KG1 (cell line): ENCODE measurements around the gene GPR65.

Experiments
- DNase-seq: peaks from one replicate; lab custom pipeline; 2025; lab: John Stamatoyannopoulos, UW

The GPR65 gene

DNA sequence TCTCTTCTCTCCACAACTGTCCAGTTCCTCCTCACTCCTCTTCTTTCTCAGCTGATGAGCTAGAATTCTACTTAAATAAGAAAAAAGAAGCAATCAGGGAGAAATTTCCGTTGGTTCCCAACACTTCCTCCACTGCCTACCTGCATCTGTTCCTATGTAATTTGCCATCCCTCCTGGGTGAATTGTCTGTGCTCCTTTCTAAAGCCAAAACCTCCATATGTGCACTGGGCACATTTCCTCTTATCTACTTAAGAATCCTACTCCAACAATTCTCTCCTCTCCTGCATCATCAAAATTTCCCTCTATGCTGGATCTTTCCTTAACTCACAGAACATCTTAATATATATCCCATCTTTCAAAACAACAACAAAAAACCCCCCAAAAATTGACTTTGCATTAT is 35.2 kb downstream of the GPR65 start:
- no peak for DNase-seq

DNA sequence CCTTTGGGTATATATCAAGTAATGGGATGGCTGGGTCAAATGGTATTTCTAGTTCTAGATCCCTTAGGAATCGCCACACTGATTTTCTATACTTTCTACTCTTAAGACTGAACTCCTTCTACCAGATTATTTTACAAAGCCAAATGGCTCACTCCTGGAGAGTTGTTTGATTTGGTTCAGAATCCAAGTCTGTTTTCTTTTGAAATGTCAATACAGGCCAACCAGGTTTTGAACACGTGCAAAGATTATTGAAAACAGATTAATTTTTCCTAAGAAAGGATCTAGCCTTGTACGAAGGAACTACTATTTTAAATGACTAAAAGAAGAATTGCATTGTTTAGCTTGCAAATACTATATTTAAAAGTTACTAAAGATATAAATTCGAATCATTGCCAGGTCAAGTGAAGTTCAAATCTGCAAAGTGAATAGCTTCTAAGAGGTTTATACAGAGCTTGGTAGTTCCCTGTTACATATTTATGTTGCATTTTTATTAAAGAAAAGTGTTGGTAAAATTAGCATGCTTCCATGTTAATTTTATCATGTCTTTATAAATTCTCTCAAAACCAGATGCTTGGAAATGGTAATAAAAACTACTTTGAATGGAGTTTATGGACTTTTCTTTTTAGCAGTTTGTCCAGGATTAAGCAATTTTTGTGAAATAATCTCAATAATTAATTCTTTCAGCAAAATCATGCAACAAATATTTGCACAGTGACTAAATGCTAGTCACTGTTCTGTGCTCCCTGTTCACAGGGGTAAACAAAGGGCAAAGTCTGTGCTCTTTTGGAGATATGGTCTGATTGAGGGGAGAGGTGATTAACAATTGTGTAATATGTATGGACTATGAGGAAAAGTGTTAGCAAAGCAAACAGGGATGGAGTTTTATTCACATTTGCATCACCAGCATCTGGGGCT is 38.9 kb downstream of the GPR65 start:
- DNase-seq = no peak

DNA sequence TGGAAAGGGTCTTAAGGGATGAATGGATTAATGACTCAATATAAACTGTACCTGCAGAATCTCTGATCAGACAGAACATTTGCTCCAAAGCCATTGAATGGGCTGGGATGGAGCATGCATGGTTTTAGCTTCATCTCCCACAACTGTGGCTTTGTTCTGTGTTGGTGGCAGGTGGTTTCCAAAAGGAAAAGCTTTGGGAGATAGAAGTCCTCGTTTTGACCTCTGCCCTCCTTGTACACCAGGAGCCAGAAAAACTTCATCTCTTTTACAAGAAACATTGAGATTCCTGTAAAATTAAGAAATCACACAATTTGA is 39.5 kb downstream of the GPR65 start:
- DNase-seq = no peak

DNA sequence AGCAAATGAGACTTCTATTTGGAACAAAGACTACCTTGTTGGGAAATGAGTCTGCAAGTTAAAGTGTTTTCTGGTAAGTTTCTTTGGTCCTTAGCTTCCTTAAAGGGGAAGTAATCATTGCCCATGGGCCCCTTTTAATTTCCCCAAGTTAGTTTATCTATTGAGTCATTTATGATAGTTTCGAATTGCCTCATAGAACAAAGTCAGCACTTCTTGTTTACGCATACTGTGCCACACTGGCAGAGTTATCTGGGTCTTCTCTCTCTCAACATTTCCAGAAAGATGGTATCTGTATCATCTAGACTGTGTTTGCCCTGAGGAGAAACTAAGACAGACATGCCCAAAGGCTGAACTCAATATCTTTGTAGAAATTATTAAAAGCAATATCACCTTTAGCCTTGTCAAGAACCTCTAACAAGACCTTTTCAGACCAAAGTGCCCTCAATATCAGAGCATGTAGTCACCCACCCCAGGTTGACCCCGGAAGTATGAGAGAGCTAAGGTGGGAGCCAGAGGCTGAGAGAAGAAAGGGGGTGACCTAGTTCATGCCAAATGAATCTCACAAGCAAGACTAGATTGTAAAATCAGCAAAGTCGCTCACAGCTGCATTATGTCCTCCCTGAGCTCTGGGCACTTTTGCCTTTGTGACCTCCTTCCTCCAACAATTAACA is 40.0 kb downstream of the GPR65 start:
- DNase-seq = no peak

DNA sequence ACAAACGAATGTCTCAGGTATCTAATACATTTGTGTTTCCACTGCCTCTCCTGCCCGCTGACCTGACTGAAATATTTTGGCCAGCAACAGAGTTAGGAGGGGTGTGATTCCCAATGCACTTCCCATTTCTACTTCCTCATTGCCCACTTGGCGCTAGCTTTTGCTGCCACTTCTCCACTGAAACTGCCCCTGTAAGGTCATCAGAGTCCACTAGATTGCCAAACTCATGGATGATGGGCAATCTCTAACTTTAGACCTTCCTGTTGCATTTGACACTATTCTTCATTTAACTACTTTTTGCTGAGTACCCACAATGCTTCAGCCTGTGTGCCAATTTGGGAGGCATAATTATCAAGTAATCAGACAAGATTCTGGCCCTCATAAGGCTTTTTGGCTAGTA is 40.8 kb downstream of the GPR65 start:
- DNase-seq = no peak

DNA sequence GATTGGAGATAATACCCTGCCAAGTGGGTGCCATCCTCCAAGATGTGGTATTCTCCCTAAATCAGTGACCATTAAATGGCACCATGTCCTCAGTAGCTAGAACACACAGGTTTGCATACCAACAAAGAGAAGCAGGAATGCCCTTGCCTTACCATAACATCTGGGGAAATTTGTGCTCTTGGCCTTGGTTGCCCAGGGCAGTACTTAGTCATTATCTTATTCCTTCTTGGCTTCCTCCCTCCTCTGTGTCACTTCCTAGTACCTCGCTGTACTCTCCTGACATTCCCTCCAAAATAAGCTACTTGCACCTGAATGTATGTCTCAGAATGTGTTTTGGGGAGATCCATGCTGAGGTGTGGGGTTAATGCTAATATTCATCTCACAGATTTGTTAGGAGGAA is 43.4 kb downstream of the GPR65 start:
- no peak for DNase-seq

DNA sequence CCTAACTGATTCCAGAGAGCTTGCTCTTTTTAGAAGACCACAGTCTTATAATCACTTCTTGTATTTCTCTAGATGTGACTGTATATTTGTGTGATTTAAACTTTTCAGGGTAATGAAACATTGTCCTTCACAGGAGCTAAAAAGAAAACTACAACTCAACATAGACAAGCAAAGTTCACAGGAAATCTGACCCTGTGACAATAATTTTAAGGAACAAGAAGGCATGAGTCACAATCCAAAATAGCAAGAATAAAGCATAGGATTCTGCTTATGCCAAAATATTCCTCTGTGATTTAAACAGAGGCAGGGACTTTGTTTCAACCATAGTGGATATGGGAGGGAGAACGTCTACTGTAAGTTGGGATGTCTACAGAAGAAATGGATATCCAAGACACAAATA is 44.3 kb downstream of the GPR65 start:
- DNase-seq = no peak

DNA sequence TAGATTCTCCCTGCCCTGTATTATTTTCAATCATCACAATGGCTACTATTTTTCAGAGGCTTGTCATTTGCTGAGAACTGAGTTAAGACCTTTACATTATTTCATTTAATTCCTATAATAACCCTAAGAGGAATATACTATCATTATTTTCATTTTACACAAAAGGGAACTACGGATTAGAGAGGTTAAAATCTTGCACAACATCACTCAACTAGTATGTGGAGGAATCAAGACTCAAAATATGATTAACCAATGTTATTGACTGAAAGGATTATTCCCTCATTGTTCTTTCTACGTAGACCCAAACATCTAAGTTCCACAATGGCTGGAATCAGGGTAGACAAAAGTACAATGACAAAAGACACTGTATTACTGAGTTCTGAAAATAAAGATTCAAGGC is 45.0 kb downstream of the GPR65 start:
- DNase-seq = no peak

DNA sequence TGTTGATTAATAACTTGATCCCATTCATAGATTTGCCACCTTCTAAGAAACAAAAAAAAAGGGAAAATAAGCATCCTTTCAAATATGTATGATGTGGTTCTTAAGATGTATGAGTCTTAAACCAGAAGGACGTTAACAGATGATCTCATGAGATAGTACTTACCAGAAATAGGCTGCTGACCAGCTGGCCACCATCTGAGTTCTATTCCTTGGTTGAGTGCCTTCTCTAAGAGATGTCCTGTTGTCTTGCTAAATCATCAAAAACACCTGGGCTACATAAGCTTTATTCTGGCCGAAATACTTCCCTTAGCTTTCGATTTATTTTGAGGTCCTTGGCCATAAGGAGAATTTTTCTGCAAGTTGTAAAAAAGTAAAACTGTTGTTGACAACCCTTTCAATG is 55.6 kb downstream of the GPR65 start:
- DNase-seq = no peak

DNA sequence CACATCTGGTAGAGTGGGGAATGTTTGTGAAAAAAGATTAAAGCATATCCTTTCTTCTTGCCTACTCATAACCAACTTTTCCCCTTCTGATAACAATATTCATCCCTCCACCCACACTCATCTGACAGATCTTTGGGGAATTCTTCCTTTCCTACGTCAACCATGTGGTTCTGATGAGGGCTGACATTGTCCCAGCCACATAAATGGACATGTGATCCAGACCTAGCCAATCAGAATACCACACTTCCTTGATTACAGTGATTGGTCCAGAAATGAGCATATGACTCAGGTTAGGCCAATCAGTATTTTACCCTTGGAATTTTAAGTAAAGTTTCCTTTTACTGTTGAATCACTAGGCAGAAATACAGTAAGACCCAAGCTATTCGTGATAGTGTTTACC is 58.9 kb downstream of the GPR65 start:
- no peak for DNase-seq
